Measurements from ENCODE around the gene CWC22.

DNA sequence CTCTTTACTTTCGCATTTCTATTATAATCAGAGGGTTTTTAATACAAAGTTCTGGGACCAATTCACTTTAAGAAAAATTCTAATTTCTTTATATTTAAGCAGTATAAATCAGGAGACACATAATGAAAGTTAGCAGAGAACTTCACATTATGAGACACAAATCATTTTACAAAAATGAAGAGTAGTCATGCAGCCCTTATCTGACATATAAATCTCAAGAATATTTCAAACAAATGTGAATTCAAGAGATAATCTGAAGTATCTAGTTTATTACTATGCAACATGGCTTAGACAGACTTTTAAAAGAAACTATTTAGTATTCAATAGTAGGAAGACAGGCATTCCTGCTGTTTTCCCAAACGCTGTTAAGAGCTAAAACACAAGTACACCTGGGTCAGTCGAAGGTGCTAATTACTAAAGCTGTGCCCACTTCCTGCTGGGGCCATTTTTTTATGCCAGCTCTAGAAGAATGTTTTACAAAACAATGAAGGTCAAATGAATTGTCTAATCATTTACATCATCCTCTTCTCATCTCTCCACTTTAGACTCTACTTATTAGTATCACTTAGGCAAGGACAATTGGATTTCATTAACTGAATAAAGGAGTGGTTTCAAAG is 40.2 kb downstream of the CWC22 start:
- TF ChIP-seq, protein P1, sequence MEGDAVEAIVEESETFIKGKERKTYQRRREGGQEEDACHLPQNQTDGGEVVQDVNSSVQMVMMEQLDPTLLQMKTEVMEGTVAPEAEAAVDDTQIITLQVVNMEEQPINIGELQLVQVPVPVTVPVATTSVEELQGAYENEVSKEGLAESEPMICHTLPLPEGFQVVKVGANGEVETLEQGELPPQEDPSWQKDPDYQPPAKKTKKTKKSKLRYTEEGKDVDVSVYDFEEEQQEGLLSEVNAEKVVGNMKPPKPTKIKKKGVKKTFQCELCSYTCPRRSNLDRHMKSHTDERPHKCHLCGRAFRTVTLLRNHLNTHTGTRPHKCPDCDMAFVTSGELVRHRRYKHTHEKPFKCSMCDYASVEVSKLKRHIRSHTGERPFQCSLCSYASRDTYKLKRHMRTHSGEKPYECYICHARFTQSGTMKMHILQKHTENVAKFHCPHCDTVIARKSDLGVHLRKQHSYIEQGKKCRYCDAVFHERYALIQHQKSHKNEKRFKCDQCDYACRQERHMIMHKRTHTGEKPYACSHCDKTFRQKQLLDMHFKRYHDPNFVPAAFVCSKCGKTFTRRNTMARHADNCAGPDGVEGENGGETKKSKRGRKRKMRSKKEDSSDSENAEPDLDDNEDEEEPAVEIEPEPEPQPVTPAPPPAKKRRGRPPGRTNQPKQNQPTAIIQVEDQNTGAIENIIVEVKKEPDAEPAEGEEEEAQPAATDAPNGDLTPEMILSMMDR (IDR thresholded peaks at IDR 0.05) = no peak
- no peak for TF ChIP-seq POLR2A (IDR thresholded peaks at IDR 0.05)
